Globus pallidus (tissue), 1 donor: ENCODE results near the gene NAA15.
"Not testable (repeated sequence)": the region's sequence is repeated elsewhere in the genome, so short reads cannot be mapped to it uniquely, and the experiment has no call there.

Source experiments
- DNase-seq: peaks from one replicate; pipeline ENCODE4 v3.0.0-alpha.2; 2015; ENCODE audit warnings: low spot score

NAA15 gene

GRCh38 chr4:139297001-139297410 is 4.3 kb upstream of the NAA15 start:
- no peak for DNase-seq

- no peak for DNase-seq
These were observed 1.8 kb upstream of the NAA15 start for GRCh38 chr4:139299536-139299935.

- DNase-seq, result peak; percentile 44
These were observed 733 bp upstream of the NAA15 start for GRCh38 chr4:139300431-139301112.

- DNase-seq, result peak; percentile 32
These were observed 711 bp downstream of the NAA15 start, which contains the start of gene NDUFC1 for GRCh38 chr4:139301821-139302611. Gene NDUFC1 (minus strand): TSS chr4:139302477. CDS start chr4:139295798, 6,679 bp downstream.

GRCh38 chr4:139304920-139305319 is 3.6 kb downstream of the NAA15 start:
- no peak for DNase-seq

- no peak for DNase-seq
These were observed 10.6 kb downstream of the NAA15 start for GRCh38 chr4:139311909-139312308.

- DNase-seq, result no peak
These were observed 11.4 kb downstream of the NAA15 start for GRCh38 chr4:139312552-139313332.

- DNase-seq, result not testable (repeated sequence)
These were observed 12.1 kb downstream of the NAA15 start for GRCh38 chr4:139313414-139313813.

- no peak for DNase-seq
These were observed 12.9 kb downstream of the NAA15 start for GRCh38 chr4:139314047-139314800.

- no peak for DNase-seq
These were observed 13.9 kb downstream of the NAA15 start for GRCh38 chr4:139315221-139315675.

GRCh38 chr4:139316733-139317132 is 15.4 kb downstream of the NAA15 start:
- no peak for DNase-seq

- no peak for DNase-seq
These were observed 16.3 kb downstream of the NAA15 start for GRCh38 chr4:139317635-139318034.

- no peak for DNase-seq
These were observed 18.3 kb downstream of the NAA15 start for GRCh38 chr4:139319571-139319970.

- not testable (repeated sequence) for DNase-seq
These were observed 20.8 kb downstream of the NAA15 start for GRCh38 chr4:139322070-139322469.

- not testable (repeated sequence) for DNase-seq
These were observed 21.2 kb downstream of the NAA15 start for GRCh38 chr4:139322541-139322940.

GRCh38 chr4:139324620-139325019 is 23.3 kb downstream of the NAA15 start:
- DNase-seq, result no peak

- DNase-seq, result peak; percentile 5
These were observed 28.4 kb downstream of the NAA15 start for GRCh38 chr4:139329665-139330200.

GRCh38 chr4:139330283-139330682 is 29.0 kb downstream of the NAA15 start:
- DNase-seq, result peak; percentile 85

GRCh38 chr4:139331185-139331584 is 29.9 kb downstream of the NAA15 start:
- DNase-seq, result no peak

- DNase-seq, result no peak
These were observed 31.7 kb downstream of the NAA15 start for GRCh38 chr4:139333046-139333445.

- no peak for DNase-seq
These were observed 36.3 kb downstream of the NAA15 start for GRCh38 chr4:139337612-139338011.
